ENCODE measurements around the gene PKNOX2.

Gene PKNOX2

GRCh38 chr11:125211191-125211947 is 46.8 kb downstream of the PKNOX2 start:
- no peak overlapping the region for H3K27ac ChIP-seq
- H3K36me3 ChIP-seq (ENCODE audit: insufficient read depth): no peaks in the 10 kb centered on the region
- H3K9ac ChIP-seq: no peak overlapping the region
- H3K4me3 ChIP-seq (IDR thresholded peaks at IDR 0.05; ENCODE audit: insufficient read depth, low read depth, low read length): no peak overlapping the region
- no peaks in the 10 kb centered on the region for H3K4me1 ChIP-seq (ENCODE audit: low read depth, poor library complexity, severe bottlenecking)
- no peak for TF ChIP-seq CTCF (conservative IDR thresholded peaks at IDR 0.05; ENCODE audit: low read depth, low read length)
- H3K27me3 ChIP-seq (ENCODE audit: insufficient read depth, low read depth): no peaks in the 10 kb centered on the region
- H4K20me1 ChIP-seq (ENCODE audit: insufficient read depth): no peaks in the 10 kb centered on the region
- no peaks in the 10 kb centered on the region for H3K79me2 ChIP-seq (ENCODE audit: insufficient read depth, low read depth)
- H2AFZ ChIP-seq (ENCODE audit: low read depth): no peak overlapping the region
- H3K4me2 ChIP-seq: no peak overlapping the region

DNA sequence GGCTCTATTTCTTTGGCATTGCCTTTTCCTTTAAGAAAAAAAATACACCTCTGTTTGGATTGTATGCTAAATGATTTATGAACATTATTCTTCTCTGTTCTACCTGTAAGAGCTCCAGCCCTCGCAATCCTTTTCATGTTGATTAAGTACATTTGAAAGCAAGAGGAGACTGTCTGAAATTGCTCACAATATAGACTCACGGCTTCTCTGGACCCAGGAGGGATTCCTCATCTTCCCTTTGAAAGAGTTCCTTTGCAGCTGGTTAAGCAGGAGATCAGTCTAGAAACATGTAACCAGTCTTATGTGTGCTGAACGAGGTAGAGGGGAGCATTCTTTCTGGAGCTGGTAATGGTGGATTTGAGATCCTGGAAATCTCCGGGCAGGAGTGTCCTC is 47.4 kb downstream of the PKNOX2 start:
- H3K27me3 ChIP-seq (ENCODE audit: insufficient read depth, low read depth): no peaks in the 10 kb centered on the region
- no peaks in the 10 kb centered on the region for H3K79me2 ChIP-seq (ENCODE audit: insufficient read depth, low read depth)
- no peak overlapping the region for H3K4me2 ChIP-seq
- no peak overlapping the region for H2AFZ ChIP-seq (ENCODE audit: low read depth)
- no peaks in the 10 kb centered on the region for H3K36me3 ChIP-seq (ENCODE audit: insufficient read depth)
- no peaks in the 10 kb centered on the region for H3K4me1 ChIP-seq (ENCODE audit: low read depth, poor library complexity, severe bottlenecking)
- H3K27ac ChIP-seq: no peak overlapping the region
- TF ChIP-seq CTCF (conservative IDR thresholded peaks at IDR 0.05; ENCODE audit: low read depth, low read length): no peak
- no peak overlapping the region for H3K4me3 ChIP-seq (IDR thresholded peaks at IDR 0.05; ENCODE audit: insufficient read depth, low read depth, low read length)
- H3K9ac ChIP-seq: no peak overlapping the region
- no peaks in the 10 kb centered on the region for H4K20me1 ChIP-seq (ENCODE audit: insufficient read depth)

DNA sequence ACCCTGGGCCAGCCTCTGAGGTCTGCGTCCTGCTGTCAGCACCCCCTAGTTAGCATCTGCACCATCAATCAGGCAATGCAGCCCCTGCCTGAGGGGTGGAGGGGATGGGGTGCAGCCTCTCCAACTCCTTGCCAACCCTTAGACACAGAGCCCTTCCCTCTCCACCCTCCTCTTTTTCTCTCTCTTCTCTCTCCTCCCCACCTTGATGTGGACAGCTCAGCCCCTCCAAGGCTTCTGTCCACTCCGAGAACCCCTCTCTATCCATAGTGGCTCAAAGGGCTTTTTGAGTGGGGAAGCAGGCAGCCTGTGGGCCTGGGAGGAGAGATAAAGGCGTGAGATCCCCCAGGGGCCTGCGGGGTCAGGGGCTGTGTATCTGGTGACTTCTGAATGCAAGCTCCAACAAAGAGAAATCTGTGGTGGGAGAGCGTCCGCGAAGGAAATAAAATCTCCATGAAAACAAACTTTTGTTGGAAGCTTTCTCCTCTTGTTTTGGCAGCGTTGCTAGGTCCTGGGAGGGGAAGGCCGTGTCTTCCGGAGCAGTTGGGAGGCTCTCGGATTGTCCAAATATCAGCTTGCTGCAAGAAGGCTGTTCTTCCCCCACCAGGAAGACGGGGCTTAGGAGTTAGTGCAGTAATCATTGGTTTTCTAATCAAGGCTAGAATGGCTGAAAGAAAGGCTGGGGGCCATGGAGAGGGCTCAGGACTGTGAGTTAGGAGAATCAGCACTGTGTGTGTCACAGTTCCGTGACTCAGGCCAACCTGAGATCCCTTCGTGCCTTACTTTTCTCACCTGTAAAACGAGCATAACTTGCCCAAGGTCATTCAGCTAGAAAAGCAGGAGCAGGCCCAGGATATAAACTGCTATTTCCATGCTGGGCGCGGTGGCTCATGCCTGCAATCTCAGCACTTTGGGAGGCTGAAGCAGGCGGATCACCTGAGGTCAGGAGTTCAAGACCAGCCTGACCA is 50.3 kb downstream of the PKNOX2 start:
- Histone ChIP-seq H3K4me3 (IDR thresholded peaks at IDR 0.05; ENCODE audit: insufficient read depth, low read depth, low read length) (no peak overlapping the region), H3K27me3 (ENCODE audit: insufficient read depth, low read depth) (no peaks in the 10 kb centered on the region), H2AFZ (ENCODE audit: low read depth) (no peak overlapping the region)

GRCh38 chr11:125215976-125216375 is 51.4 kb downstream of the PKNOX2 start:
- H3K9ac ChIP-seq: no peak overlapping the region
- H3K4me1 ChIP-seq (ENCODE audit: low read depth, poor library complexity, severe bottlenecking): no peaks in the 10 kb centered on the region
- H3K27me3 ChIP-seq (ENCODE audit: insufficient read depth, low read depth): no peaks in the 10 kb centered on the region
- no peaks in the 10 kb centered on the region for H3K36me3 ChIP-seq (ENCODE audit: insufficient read depth)
- no peak for TF ChIP-seq CTCF (conservative IDR thresholded peaks at IDR 0.05; ENCODE audit: low read depth, low read length)
- H2AFZ ChIP-seq (ENCODE audit: low read depth): no peak overlapping the region
- no peak overlapping the region for H3K4me2 ChIP-seq
- H3K27ac ChIP-seq: no peak overlapping the region
- H3K4me3 ChIP-seq (IDR thresholded peaks at IDR 0.05; ENCODE audit: insufficient read depth, low read depth, low read length): no peak overlapping the region
- H4K20me1 ChIP-seq (ENCODE audit: insufficient read depth): no peaks in the 10 kb centered on the region
- no peaks in the 10 kb centered on the region for H3K79me2 ChIP-seq (ENCODE audit: insufficient read depth, low read depth)

More for the DNA sequence above, 50.3 kb downstream of the PKNOX2 start:
- no peaks in the 10 kb centered on the region for H3K4me1 ChIP-seq (ENCODE audit: low read depth, poor library complexity, severe bottlenecking)
- no peaks in the 10 kb centered on the region for H3K36me3 ChIP-seq (ENCODE audit: insufficient read depth)
- TF ChIP-seq CTCF (conservative IDR thresholded peaks at IDR 0.05; ENCODE audit: low read depth, low read length): no peak
- H4K20me1 ChIP-seq (ENCODE audit: insufficient read depth): no peaks in the 10 kb centered on the region
- H3K9ac ChIP-seq: no peak overlapping the region
- no peak overlapping the region for H3K27ac ChIP-seq
- no peaks in the 10 kb centered on the region for H3K79me2 ChIP-seq (ENCODE audit: insufficient read depth, low read depth)
- no peak overlapping the region for H3K4me2 ChIP-seq
